PC-3 (cell line): ENCODE results near the gene FLRT1.

Experiments used
- EZH2phosphoT487 ChIP-seq: fragments of 300-600 bp; sonication (generic); IDR thresholded peaks from 2 replicates; pipeline ENCODE4 v1.6.1; 2018; ENCODE audit warnings: mild to moderate bottlenecking, antibody characterized with exemption, low read length, borderline replicate concordance
- TF ChIP-seq, protein P1 (sequence below): fragments of 300-600 bp; sonication (generic); conservative IDR thresholded peaks from 2 replicates; pipeline ENCODE4 v1.5.1; 2017; ENCODE audit warnings: antibody characterized with exemption, low read depth, mild to moderate bottlenecking, low read length

- TF ChIP-seq, protein P1, sequence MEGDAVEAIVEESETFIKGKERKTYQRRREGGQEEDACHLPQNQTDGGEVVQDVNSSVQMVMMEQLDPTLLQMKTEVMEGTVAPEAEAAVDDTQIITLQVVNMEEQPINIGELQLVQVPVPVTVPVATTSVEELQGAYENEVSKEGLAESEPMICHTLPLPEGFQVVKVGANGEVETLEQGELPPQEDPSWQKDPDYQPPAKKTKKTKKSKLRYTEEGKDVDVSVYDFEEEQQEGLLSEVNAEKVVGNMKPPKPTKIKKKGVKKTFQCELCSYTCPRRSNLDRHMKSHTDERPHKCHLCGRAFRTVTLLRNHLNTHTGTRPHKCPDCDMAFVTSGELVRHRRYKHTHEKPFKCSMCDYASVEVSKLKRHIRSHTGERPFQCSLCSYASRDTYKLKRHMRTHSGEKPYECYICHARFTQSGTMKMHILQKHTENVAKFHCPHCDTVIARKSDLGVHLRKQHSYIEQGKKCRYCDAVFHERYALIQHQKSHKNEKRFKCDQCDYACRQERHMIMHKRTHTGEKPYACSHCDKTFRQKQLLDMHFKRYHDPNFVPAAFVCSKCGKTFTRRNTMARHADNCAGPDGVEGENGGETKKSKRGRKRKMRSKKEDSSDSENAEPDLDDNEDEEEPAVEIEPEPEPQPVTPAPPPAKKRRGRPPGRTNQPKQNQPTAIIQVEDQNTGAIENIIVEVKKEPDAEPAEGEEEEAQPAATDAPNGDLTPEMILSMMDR, result no peak
- no peak for TF ChIP-seq EZH2phosphoT487
Observed at GRCh38 chr11:64071849-64072248, 36.1 kb downstream of the FLRT1 start.
